ENCODE data around the gene PARN. TPM values are rescaled to one million over a fixed set of nuclear protein-coding genes. Genes with fewer than 3 reads are reported as not detected.

Gene PARN
- total and polyA plus RNA-seq, 2 of the 8 experiments (the other 6 are each of a cell fraction or from before 2014, with no cell fraction given), result 24.5 to 44.6 TPM

DNA sequence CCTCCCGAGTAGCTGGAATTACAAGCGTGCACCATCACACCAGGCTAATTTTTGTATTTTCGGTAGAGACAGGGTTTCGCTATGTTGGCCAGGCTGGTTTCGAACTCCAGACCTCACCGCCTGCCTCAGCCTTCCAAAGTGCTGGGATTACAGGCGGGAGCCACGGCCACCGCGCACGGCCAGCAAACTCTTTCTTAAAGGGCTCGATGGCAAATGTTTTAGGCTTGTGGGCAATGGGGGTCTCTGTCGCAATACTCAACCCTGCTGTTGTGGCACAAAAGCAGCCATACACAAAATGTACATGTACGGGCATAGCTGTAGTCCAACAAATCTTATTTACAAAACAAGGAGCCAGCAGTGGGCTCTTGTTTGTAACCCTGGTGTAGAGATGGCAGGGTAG, 18.4 kb downstream of the PARN start:
- H4K91ac ChIP-seq (replicated peaks; ENCODE audit: insufficient read length, low read length), result no peak overlapping the region
- H2BK20ac ChIP-seq (ENCODE audit: low read length), result no peak overlapping the region
- no peak overlapping the region for H3K23ac ChIP-seq (ENCODE audit: insufficient read length)
- no peak overlapping the region for H2AFZ ChIP-seq (ENCODE audit: low read length)
- no peaks in the 10 kb centered on the region for H4K20me1 ChIP-seq (replicated peaks in 1 of 2; ENCODE audit: control insufficient read depth in 1 of 2, insufficient read depth in 2 of 2, low read length in 2 of 2)
- DNase-seq (ENCODE audit: low read depth in 1 of 2, low spot score in 2 of 2) (no peak), FAIRE-seq (no peak)
- no peaks in the 10 kb centered on the region for H3K9me3 ChIP-seq (ENCODE audit: insufficient read depth in 2 of 2, low read depth in 1 of 2, low read length in 1 of 2)
- H3K36me3 ChIP-seq (ENCODE audit: control insufficient read depth in 2 of 4, insufficient read depth in 4 of 4, low read length in 3 of 4), result peaks cover 10 to 84% (median 39%) of the 10 kb centered on the region in 4 experiments
- H2BK120ac ChIP-seq (replicated peaks; ENCODE audit: low read depth, low read length), result no peak overlapping the region
- H3K9ac ChIP-seq (replicated peaks in 1 of 4; ENCODE audit: extremely low read depth in 1 of 4, low read depth in 3 of 4, low read length in 3 of 4), result no peak overlapping the region
- H2BK5ac ChIP-seq (ENCODE audit: low read depth, low read length), result no peak overlapping the region
- H3K27ac ChIP-seq (ENCODE audit: low read depth, low read length), result no peak overlapping the region
- no peak overlapping the region for H3K14ac ChIP-seq (ENCODE audit: insufficient read length)
- no peak overlapping the region for H4K8ac ChIP-seq (ENCODE audit: extremely low read depth, insufficient read depth, low read length)
- no peak overlapping the region for H4K5ac ChIP-seq (ENCODE audit: insufficient read length, low read depth, low read length)
- H2BK12ac ChIP-seq (ENCODE audit: low read depth, low read length), result no peak overlapping the region
- H3K4me1 ChIP-seq (replicated peaks in 1 of 4; ENCODE audit: control insufficient read depth in 3 of 4, insufficient read depth in 4 of 4, low read length in 3 of 4), result peaks cover 0 to 3% (median 0%) of the 10 kb centered on the region in 4 experiments; a peak in 1 of 7 replicates
- H3K27me3 ChIP-seq (replicated peaks in 1 of 4; ENCODE audit: control insufficient read depth in 3 of 4, extremely low read depth in 1 of 4, insufficient read depth in 3 of 4, low read length in 3 of 4), result no peaks in the 10 kb centered on the region
- no peak overlapping the region for H3K56ac ChIP-seq (replicated peaks; ENCODE audit: insufficient read length, low read depth, low read length)
- H3K4ac ChIP-seq (replicated peaks; ENCODE audit: insufficient read length, low read depth, low read length), result no peak overlapping the region
- H3K79me2 ChIP-seq (ENCODE audit: control insufficient read depth in 1 of 2, insufficient read depth in 2 of 2, low read length in 2 of 2), result no peaks in the 10 kb centered on the region
- H3K18ac ChIP-seq (ENCODE audit: extremely low read depth, low read length), result no peak overlapping the region
- no peak overlapping the region for H2BK15ac ChIP-seq (ENCODE audit: low read length)
- H3K4me3 ChIP-seq (ENCODE audit: extremely low read depth in 1 of 4, insufficient read depth in 2 of 4, low read depth in 3 of 4, low read length in 4 of 4), result no peak overlapping the region
- WGBS, 2 experiments (ENCODE audit: extremely low coverage in 1 of 2, insufficient coverage in 1 of 2, insufficient read length in 1 of 2, insufficient replicate concordance in 2 of 2, low coverage in 1 of 2, low lambda C conversion rate in 2 of 2, missing lambda C conversion rate in 1 of 2), result 94% methylated on average over 14 of the region's 14 CpGs; no CpG with 5 or more reads in 1 of the 2 experiments
- no peak overlapping the region for H3K4me2 ChIP-seq (ENCODE audit: insufficient read depth in 1 of 2, low read depth in 2 of 2, low read length in 2 of 2)
- CTCF ChIA-PET (ENCODE audit: partially characterized antibody), result interaction anchor here (0.8 to 1.4 kb wide), 3 partner anchors 12 to 311 kb away, joined by 3 to 4 read pairs (median 3); no protein-coding TSS in a partner anchor
- H2AK5ac ChIP-seq (ENCODE audit: low read depth, low read length), result no peak overlapping the region
- H3K79me1 ChIP-seq (ENCODE audit: low read depth, low read length), result no peaks in the 10 kb centered on the region
- POLR2A ChIA-PET (ENCODE audit: partially characterized antibody), result interaction anchor here (0.9 to 3.3 kb wide), 5 partner anchors 9 to 32 kb away, joined by 4 to 19 read pairs (median 7); partner anchors contain the start of gene PARN
- H3K23me2 ChIP-seq (ENCODE audit: low read depth, low read length), result no peaks in the 10 kb centered on the region
- TF ChIP-seq RFX5 (IDR thresholded peaks at IDR 0.05; ENCODE audit: borderline replicate concordance, low read depth, low read length) (no peak), SRF (IDR thresholded peaks at IDR 0.05; ENCODE audit: low read depth, low read length) (no peak), TBP (IDR thresholded peaks at IDR 0.05; ENCODE audit: low read depth, low read length) (no peak), SUZ12 (IDR thresholded peaks at IDR 0.05; ENCODE audit: low read length) (no peak), ASH2L (IDR thresholded peaks at IDR 0.05; ENCODE audit: low read length) (no peak), TAF1 (IDR thresholded peaks at IDR 0.05; ENCODE audit: low read depth, low read length) (no peak), RBBP5 (IDR thresholded peaks at IDR 0.05; ENCODE audit: borderline replicate concordance, low read depth, low read length) (no peak)
- TF ChIP-seq, protein P1, sequence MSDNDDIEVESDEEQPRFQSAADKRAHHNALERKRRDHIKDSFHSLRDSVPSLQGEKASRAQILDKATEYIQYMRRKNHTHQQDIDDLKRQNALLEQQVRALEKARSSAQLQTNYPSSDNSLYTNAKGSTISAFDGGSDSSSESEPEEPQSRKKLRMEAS (IDR thresholded peaks at IDR 0.05), result no peak
- TF ChIP-seq, protein P2, sequence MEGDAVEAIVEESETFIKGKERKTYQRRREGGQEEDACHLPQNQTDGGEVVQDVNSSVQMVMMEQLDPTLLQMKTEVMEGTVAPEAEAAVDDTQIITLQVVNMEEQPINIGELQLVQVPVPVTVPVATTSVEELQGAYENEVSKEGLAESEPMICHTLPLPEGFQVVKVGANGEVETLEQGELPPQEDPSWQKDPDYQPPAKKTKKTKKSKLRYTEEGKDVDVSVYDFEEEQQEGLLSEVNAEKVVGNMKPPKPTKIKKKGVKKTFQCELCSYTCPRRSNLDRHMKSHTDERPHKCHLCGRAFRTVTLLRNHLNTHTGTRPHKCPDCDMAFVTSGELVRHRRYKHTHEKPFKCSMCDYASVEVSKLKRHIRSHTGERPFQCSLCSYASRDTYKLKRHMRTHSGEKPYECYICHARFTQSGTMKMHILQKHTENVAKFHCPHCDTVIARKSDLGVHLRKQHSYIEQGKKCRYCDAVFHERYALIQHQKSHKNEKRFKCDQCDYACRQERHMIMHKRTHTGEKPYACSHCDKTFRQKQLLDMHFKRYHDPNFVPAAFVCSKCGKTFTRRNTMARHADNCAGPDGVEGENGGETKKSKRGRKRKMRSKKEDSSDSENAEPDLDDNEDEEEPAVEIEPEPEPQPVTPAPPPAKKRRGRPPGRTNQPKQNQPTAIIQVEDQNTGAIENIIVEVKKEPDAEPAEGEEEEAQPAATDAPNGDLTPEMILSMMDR (IDR thresholded peaks at IDR 0.05; ENCODE audit: control extremely low read depth in 1 of 3, insufficient read depth in 1 of 3, low read depth in 1 of 3, low read length in 3 of 3), result no peak
- TF ChIP-seq, protein P3, sequence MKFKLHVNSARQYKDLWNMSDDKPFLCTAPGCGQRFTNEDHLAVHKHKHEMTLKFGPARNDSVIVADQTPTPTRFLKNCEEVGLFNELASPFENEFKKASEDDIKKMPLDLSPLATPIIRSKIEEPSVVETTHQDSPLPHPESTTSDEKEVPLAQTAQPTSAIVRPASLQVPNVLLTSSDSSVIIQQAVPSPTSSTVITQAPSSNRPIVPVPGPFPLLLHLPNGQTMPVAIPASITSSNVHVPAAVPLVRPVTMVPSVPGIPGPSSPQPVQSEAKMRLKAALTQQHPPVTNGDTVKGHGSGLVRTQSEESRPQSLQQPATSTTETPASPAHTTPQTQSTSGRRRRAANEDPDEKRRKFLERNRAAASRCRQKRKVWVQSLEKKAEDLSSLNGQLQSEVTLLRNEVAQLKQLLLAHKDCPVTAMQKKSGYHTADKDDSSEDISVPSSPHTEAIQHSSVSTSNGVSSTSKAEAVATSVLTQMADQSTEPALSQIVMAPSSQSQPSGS (IDR thresholded peaks at IDR 0.05; ENCODE audit: low read length), result no peak
